GM12878 (cell line): Measurements from ENCODE around the gene ANKMY2. TPM values are rescaled to one million over a fixed set of nuclear protein-coding genes. Genes with fewer than 3 reads are reported as not detected.

Source experiments
- ATAC-seq: fragments of 200-7000 bp; cut with Tn5 transposase; 3 replicates; pipeline ENCODE4 v1.9.1; 2020; ENCODE audit warnings: mild to moderate bottlenecking, moderate library complexity
- BruUV-seq: library from RNA; stranded (reverse); fragments of 400-500 nt; replicated peaks from 2 replicates; lab custom pipeline; 2021; lab: Mats Ljungman, UMichigan
- CTCF ChIA-PET: fragments of 300-600 bp; sonication (Branson Sonifier 250); formaldehyde crosslinking; extraction: SDS; loops from one replicate; lab custom pipeline; 2021; ENCODE audit warnings: inconsistent platforms; lab: Yijun Ruan, JAX
- POLR2A ChIA-PET: fragments of 350-600 bp; formaldehyde crosslinking; extraction: SDS; loops from one replicate; lab custom pipeline; 2021; ENCODE audit warnings: inconsistent platforms; lab: Charles Lee
- RAD21 ChIA-PET: fragments of 300-600 bp; sonication (Branson Sonifier 250); formaldehyde crosslinking; loops from one replicate; lab custom pipeline; 2023; ENCODE audit warnings: antibody characterized with exemption; ENCODE audit not compliant: unreplicated experiment; lab: Charles Lee
- SMC1A ChIA-PET: fragments of 300-600 bp; sonication (Branson Sonifier 250); formaldehyde crosslinking; loops from one replicate; lab custom pipeline; 2023; ENCODE audit not compliant: unreplicated experiment, uncharacterized antibody; lab: Charles Lee
- DNase-seq: peaks from one replicate; pipeline ENCODE4 v3.0.0-alpha.2; 2011; ENCODE audit warnings: low read depth, low spot score
- FAIRE-seq: peaks from 3 replicates; lab custom pipeline; 2011; peaks lifted over from hg19 to GRCh38; lab: Jason Lieb, UNC
- H2AFZ ChIP-seq: 2 replicates; pipeline ENCODE4 v1.6.0; 2011; ENCODE audit warnings: low read depth, low read length, control low read depth; ENCODE audit not compliant: control insufficient read depth
- H3K27ac ChIP-seq: 2 replicates; pipeline ENCODE4 v1.5.1; 2011; ENCODE audit warnings: control low read depth; ENCODE audit not compliant: control insufficient read depth, insufficient read depth
- H3K27me3 ChIP-seq, 2 experiments: replicated peaks in 1 of 2; 2 replicates each; pipeline versions ENCODE4 v1.6.0 to v1.6.1; 2011; ENCODE audit warnings: low read length in 1 of 2; ENCODE audit not compliant: control insufficient read depth in 2 of 2, insufficient read depth in 2 of 2
- H3K36me3 ChIP-seq, 2 experiments: 2 replicates each; pipeline ENCODE4 v1.5.1; 2011; ENCODE audit warnings: low read length in 1 of 2; ENCODE audit not compliant: control insufficient read depth in 2 of 2, insufficient read depth in 2 of 2
- H3K4me1 ChIP-seq: 2 replicates; pipeline ENCODE4 v1.6.1; 2011; ENCODE audit warnings: mild to moderate bottlenecking, low read length, moderate library complexity, mixed read lengths; ENCODE audit not compliant: control insufficient read depth, insufficient read depth
- H3K4me2 ChIP-seq: 2 replicates; pipeline ENCODE4 v1.6.0; 2011; ENCODE audit warnings: control low read depth; ENCODE audit not compliant: control insufficient read depth, insufficient read depth
- H3K4me3 ChIP-seq: fragments of 200-600 bp; sonication (generic); 2 replicates; pipeline ENCODE4 v1.5.1; 2016
- H3K79me2 ChIP-seq: 2 replicates; pipeline ENCODE4 v1.6.0; 2011; ENCODE audit warnings: low read length; ENCODE audit not compliant: control insufficient read depth, insufficient read depth
- H3K9ac ChIP-seq: 2 replicates; pipeline ENCODE4 v1.8.0; 2011; ENCODE audit warnings: low read length, control low read depth, mixed read lengths; ENCODE audit not compliant: control insufficient read depth, insufficient read depth
- H3K9me3 ChIP-seq: replicated peaks from 3 replicates; pipeline ENCODE4 v1.5.1; 2011; ENCODE audit warnings: mild to moderate bottlenecking, low read length; ENCODE audit not compliant: control insufficient read depth, insufficient read depth
- H4K20me1 ChIP-seq: 2 replicates; pipeline ENCODE4 v1.6.0; 2011; ENCODE audit not compliant: control insufficient read depth, insufficient read depth
- CHD4 ChIP-seq: fragments of 200-600 bp; sonication (generic); IDR thresholded peaks from 2 replicates; pipeline ENCODE4 v1.6.1; 2016; ENCODE audit warnings: mild to moderate bottlenecking
- E4F1 ChIP-seq: fragments of 450-650 bp; IDR thresholded peaks from 2 replicates; pipeline ENCODE4 v1.6.1; 2018; ENCODE audit warnings: borderline replicate concordance, mild to moderate bottlenecking; ENCODE audit not compliant: partially characterized antibody
- WGBS: methylation state at CpG from one replicate; pipeline ENCODE4 v1.1.6; 2016; ENCODE audit warnings: low lambda C conversion rate; ENCODE audit not compliant: insufficient replicate concordance, insufficient coverage; ENCODE audit errors: missing lambda C conversion rate; 5-methylcytosine and 5-hydroxymethylcytosine counted together
- in situ Hi-C: fragments of 300-500 bp; cut with MboI; formaldehyde crosslinking; loops from 9 replicates; pipeline ENCODE4 v1.14.3; 2018; ENCODE audit warnings: mixed read lengths
- intact Hi-C: fragments of 100-400 bp; cut with micrococcal nuclease; formaldehyde crosslinking; loops from one replicate; pipeline ENCODE4 v1.14.2; 2022; ENCODE audit not compliant: unreplicated experiment
- polyA plus RNA-seq, 11 experiments: library from polyadenylated mRNA; depleted of rRNA in 4 of 11; unstranded in 6 of 11; stranded (reverse) in 5 of 11; fragments of >200 nt; fragmentation: Nextera tagmentation in 4 of 11; fragmentation: Illumina TruSeq in 1 of 11; extraction: Ambion mirVana in 4 of 11; extraction: Trizol in 1 of 11; gene quantifications; 1 replicate in 1 of 11; 2 replicates in 10 of 11; pipeline versions ENCODE4 v1.2.1 to v1.2.3, GENCODE V29; 2011 to 2016; ENCODE audit warnings: inconsistent platforms in 2 of 11, missing spikeins in 2 of 11, low read depth in 1 of 11
- total RNA-seq, 4 experiments: library from RNA; depleted of rRNA in 3 of 4; stranded (reverse); fragments of >200 nt in 3 of 4; fragmentation: Illumina TruSeq in 1 of 4; extraction: Trizol in 1 of 4; gene quantifications; 2 replicates each; pipeline versions ENCODE4 v1.2.1 to v1.2.3, GENCODE V29; 2013 to 2021
- TF ChIP-seq, protein P1 (sequence below): fragments of 450-650 bp; IDR thresholded peaks from 2 replicates; pipeline ENCODE4 v1.6.1; 2017; ENCODE audit warnings: antibody characterized with exemption, mild to moderate bottlenecking, moderate library complexity
- TF ChIP-seq, protein P2 (sequence below): fragments of 150-350 bp; IDR thresholded peaks from 2 replicates; pipeline ENCODE4 v1.6.1; 2016; ENCODE audit warnings: low read depth, low read length

Gene ANKMY2
- total and polyA plus RNA-seq, 10 of the 15 experiments (the other 5 are each of a cell fraction or from before 2014, with no cell fraction given), result 0.10 to 0.48 (median 0.29) TPM

GRCh38 chr7:16616542-16616941 is 29.0 kb downstream of the ANKMY2 start:
- BruUV-seq, result no TSS peak
- Histone ChIP-seq H4K20me1 (no peaks in the 10 kb centered on the region), H3K36me3 (no peaks in the 10 kb centered on the region), H2AFZ (no peak overlapping the region), H3K9me3 (no peaks in the 10 kb centered on the region), H3K79me2 (no peaks in the 10 kb centered on the region), H3K9ac (no peak overlapping the region), H3K27ac (no peak overlapping the region), H3K4me3 (no peak overlapping the region), H3K4me1 (no peaks in the 10 kb centered on the region), H3K27me3 (no peaks in the 10 kb centered on the region; a peak in 1 of 4 replicates), H3K4me2 (no peak overlapping the region)
- TF ChIP-seq CHD4 (no peak), E4F1 (no peak)
- TF ChIP-seq, protein P1, sequence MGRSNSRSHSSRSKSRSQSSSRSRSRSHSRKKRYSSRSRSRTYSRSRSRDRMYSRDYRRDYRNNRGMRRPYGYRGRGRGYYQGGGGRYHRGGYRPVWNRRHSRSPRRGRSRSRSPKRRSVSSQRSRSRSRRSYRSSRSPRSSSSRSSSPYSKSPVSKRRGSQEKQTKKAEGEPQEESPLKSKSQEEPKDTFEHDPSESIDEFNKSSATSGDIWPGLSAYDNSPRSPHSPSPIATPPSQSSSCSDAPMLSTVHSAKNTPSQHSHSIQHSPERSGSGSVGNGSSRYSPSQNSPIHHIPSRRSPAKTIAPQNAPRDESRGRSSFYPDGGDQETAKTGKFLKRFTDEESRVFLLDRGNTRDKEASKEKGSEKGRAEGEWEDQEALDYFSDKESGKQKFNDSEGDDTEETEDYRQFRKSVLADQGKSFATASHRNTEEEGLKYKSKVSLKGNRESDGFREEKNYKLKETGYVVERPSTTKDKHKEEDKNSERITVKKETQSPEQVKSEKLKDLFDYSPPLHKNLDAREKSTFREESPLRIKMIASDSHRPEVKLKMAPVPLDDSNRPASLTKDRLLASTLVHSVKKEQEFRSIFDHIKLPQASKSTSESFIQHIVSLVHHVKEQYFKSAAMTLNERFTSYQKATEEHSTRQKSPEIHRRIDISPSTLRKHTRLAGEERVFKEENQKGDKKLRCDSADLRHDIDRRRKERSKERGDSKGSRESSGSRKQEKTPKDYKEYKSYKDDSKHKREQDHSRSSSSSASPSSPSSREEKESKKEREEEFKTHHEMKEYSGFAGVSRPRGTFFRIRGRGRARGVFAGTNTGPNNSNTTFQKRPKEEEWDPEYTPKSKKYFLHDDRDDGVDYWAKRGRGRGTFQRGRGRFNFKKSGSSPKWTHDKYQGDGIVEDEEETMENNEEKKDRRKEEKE, result no peak
- TF ChIP-seq, protein P2, sequence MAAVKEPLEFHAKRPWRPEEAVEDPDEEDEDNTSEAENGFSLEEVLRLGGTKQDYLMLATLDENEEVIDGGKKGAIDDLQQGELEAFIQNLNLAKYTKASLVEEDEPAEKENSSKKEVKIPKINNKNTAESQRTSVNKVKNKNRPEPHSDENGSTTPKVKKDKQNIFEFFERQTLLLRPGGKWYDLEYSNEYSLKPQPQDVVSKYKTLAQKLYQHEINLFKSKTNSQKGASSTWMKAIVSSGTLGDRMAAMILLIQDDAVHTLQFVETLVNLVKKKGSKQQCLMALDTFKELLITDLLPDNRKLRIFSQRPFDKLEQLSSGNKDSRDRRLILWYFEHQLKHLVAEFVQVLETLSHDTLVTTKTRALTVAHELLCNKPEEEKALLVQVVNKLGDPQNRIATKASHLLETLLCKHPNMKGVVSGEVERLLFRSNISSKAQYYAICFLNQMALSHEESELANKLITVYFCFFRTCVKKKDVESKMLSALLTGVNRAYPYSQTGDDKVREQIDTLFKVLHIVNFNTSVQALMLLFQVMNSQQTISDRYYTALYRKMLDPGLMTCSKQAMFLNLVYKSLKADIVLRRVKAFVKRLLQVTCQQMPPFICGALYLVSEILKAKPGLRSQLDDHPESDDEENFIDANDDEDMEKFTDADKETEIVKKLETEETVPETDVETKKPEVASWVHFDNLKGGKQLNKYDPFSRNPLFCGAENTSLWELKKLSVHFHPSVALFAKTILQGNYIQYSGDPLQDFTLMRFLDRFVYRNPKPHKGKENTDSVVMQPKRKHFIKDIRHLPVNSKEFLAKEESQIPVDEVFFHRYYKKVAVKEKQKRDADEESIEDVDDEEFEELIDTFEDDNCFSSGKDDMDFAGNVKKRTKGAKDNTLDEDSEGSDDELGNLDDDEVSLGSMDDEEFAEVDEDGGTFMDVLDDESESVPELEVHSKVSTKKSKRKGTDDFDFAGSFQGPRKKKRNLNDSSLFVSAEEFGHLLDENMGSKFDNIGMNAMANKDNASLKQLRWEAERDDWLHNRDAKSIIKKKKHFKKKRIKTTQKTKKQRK, result no peak
- ATAC-seq (no peak), DNase-seq (no peak), FAIRE-seq (no peak)
- ChIA-PET RAD21 (no interaction called here), CTCF (no interaction called here), SMC1A (interaction anchor here (0.6 kb wide), 1 partner anchor 18 kb away, joined by 3 read pairs; no protein-coding TSS in a partner anchor), POLR2A (no interaction called here)
- in situ Hi-C loops (no loop called here), intact Hi-C loops (no loop called here)
- WGBS, result 76% methylated on average over 18 of the region's 18 CpGs
